SW 1271 (cell line): ENCODE results near the gene RAB1A.

Experiments used
- DNase-seq, 2 experiments: peaks; one replicate each; lab custom pipeline; 2025; lab: John Stamatoyannopoulos, UW

RAB1A gene

GRCh38 chr2:65061146-65061909 lies 68.6 kb downstream of the RAB1A start:
- no peak for DNase-seq

- no peak for DNase-seq
Observed at GRCh38 chr2:65059071-65059470, 70.8 kb downstream of the RAB1A start.

- DNase-seq, result no peak
Observed at GRCh38 chr2:65057391-65058052, 72.4 kb downstream of the RAB1A start.

- no peak for DNase-seq
Observed at GRCh38 chr2:65057054-65057375, 72.9 kb downstream of the RAB1A start.

GRCh38 chr2:65056215-65057053 lies 73.5 kb downstream of the RAB1A start, which contains the start of gene CEP68:
CEP68 (plus strand) TSS chr2:65056416; CDS start chr2:65069445, 13,029 bp downstream.
- DNase-seq, result peak; percentile 91 to 93

- DNase-seq, result peak in 1 of 2 experiments; percentile 51
Observed at GRCh38 chr2:65055422-65056214, 74.3 kb downstream of the RAB1A start.

GRCh38 chr2:65054749-65055421 lies 75.0 kb downstream of the RAB1A start:
- DNase-seq, result no peak

GRCh38 chr2:65053199-65053598 lies 76.7 kb downstream of the RAB1A start:
- DNase-seq, result no peak

GRCh38 chr2:65050931-65051330 lies 79.0 kb downstream of the RAB1A start:
- DNase-seq, result no peak

GRCh38 chr2:65049010-65049639 lies 80.8 kb downstream of the RAB1A start:
- DNase-seq, result no peak

- no peak for DNase-seq
Observed at GRCh38 chr2:65046633-65047407, 83.1 kb downstream of the RAB1A start.

- DNase-seq, result no peak
Observed at GRCh38 chr2:65045651-65046050, 84.3 kb downstream of the RAB1A start.

- DNase-seq, result no peak
Observed at GRCh38 chr2:65044097-65044735, 85.7 kb downstream of the RAB1A start.

- no peak for DNase-seq
Observed at GRCh38 chr2:65043001-65043400, 86.9 kb downstream of the RAB1A start.

- DNase-seq, result peak in 1 of 2 experiments; percentile 77
Observed at GRCh38 chr2:65040400-65041261, 89.3 kb downstream of the RAB1A start.

- DNase-seq, result no peak
Observed at GRCh38 chr2:65039640-65040039, 90.3 kb downstream of the RAB1A start.

GRCh38 chr2:65037178-65037577 lies 92.7 kb downstream of the RAB1A start:
- no peak for DNase-seq
